Colonic mucosa (tissue), 4 donors: ENCODE results near the gene RAP1GAP2. TPM values are rescaled to one million over a fixed set of nuclear protein-coding genes. Genes with fewer than 3 reads are reported as not detected.

Source experiments
- DNase-seq: peaks from one replicate; pipeline ENCODE4 v3.0.0-alpha.2; 2020
- H3K27ac ChIP-seq: fragments of 200-600 bp; one replicate; pipeline ENCODE4 v1.8.0; 2021
- H3K27me3 ChIP-seq: fragments of 200-600 bp; one replicate; pipeline ENCODE4 v1.8.0; 2021
- H3K36me3 ChIP-seq: fragments of 200-600 bp; one replicate; pipeline ENCODE4 v1.8.0; 2021
- H3K4me1 ChIP-seq: fragments of 200-600 bp; one replicate; pipeline ENCODE4 v1.8.0; 2021; ENCODE audit warnings: mild to moderate bottlenecking
- H3K4me3 ChIP-seq: fragments of 200-600 bp; one replicate; pipeline ENCODE4 v1.8.0; 2021
- H3K9ac ChIP-seq, 2 donors: one replicate each; pipeline ENCODE4 v1.7.0; 2013; ENCODE audit warnings: control low read depth in 2 of 2, low read depth in 2 of 2, low read length in 2 of 2
- H3K9me3 ChIP-seq: fragments of 200-600 bp; one replicate; pipeline ENCODE4 v1.8.0; 2021
- CTCF ChIP-seq: fragments of 200-600 bp; IDR thresholded peaks from one replicate; pipeline ENCODE4 v1.8.0; 2022; ENCODE audit warnings: antibody characterized with exemption, mild to moderate bottlenecking
- intact Hi-C: fragments of 100-400 bp; cut with DNase I; formaldehyde crosslinking; loops from one replicate; pipeline ENCODE4 v1.14.1; 2022
- total RNA-seq, 2 donors: library from RNA; stranded (reverse); fragmentation: NEBNext Ultra II Directional in 1 of 2; extraction: Animal tissue kit (Norgen Biotek cat#: 25700) in 1 of 2; gene quantifications; one replicate each; pipeline ENCODE4 v1.2.1, GENCODE V29; 2021
- donor health status: healthy.
- donor health status: DM: no; HTN: no; CAD: no.
- donor health status: DM: no; HTN: no; CAD: no.

Gene RAP1GAP2
- total RNA-seq, 2 donors from 2014 or later: 45.2 to 45.4 TPM

GRCh38 chr17:2871720-2872119 is 75.5 kb downstream of the RAP1GAP2 start:
- Histone ChIP-seq H3K9me3 (no peaks in the 10 kb centered on the region), H3K36me3 (no peaks in the 10 kb centered on the region), H3K4me1 (no peaks in the 10 kb centered on the region), H3K27ac (no peak overlapping the region), H3K27me3 (no peaks in the 10 kb centered on the region), H3K4me3 (no peak overlapping the region), H3K9ac (no peak overlapping the region)
- TF ChIP-seq CTCF: no peak
- DNase-seq: no peak
- intact Hi-C loops: no loop called here

- intact Hi-C loops: no loop called here
- no peak overlapping the region for H3K9ac ChIP-seq
Measured at GRCh38 chr17:2872282-2872681, 76.0 kb downstream of the RAP1GAP2 start.

GRCh38 chr17:2874189-2874686 is 78.0 kb downstream of the RAP1GAP2 start:
- no peak for DNase-seq
- Histone ChIP-seq H3K27me3 (no peaks in the 10 kb centered on the region), H3K27ac (no peak overlapping the region), H3K4me1 (no peaks in the 10 kb centered on the region), H3K36me3 (no peaks in the 10 kb centered on the region), H3K4me3 (no peak overlapping the region), H3K9me3 (no peaks in the 10 kb centered on the region), H3K9ac (no peak overlapping the region)
- intact Hi-C loops: no loop called here
- TF ChIP-seq CTCF: no peak

More at GRCh38 chr17:2872282-2872681, 76.0 kb downstream of the RAP1GAP2 start:
- H3K4me3 ChIP-seq: no peak overlapping the region
- DNase-seq: no peak
- no peaks in the 10 kb centered on the region for H3K4me1 ChIP-seq
- no peak for TF ChIP-seq CTCF
- H3K36me3 ChIP-seq: no peaks in the 10 kb centered on the region
- no peaks in the 10 kb centered on the region for H3K9me3 ChIP-seq
- H3K27ac ChIP-seq: no peak overlapping the region
- no peaks in the 10 kb centered on the region for H3K27me3 ChIP-seq

GRCh38 chr17:2875608-2876007 is 79.4 kb downstream of the RAP1GAP2 start:
- Histone ChIP-seq H3K27me3 (no peaks in the 10 kb centered on the region), H3K9ac (no peak overlapping the region), H3K4me3 (no peak overlapping the region), H3K27ac (no peak overlapping the region), H3K4me1 (no peaks in the 10 kb centered on the region), H3K36me3 (no peaks in the 10 kb centered on the region), H3K9me3 (no peaks in the 10 kb centered on the region)
- intact Hi-C loops: no loop called here
- TF ChIP-seq CTCF: no peak
- no peak for DNase-seq

- Histone ChIP-seq H3K9me3 (no peaks in the 10 kb centered on the region), H3K36me3 (no peaks in the 10 kb centered on the region), H3K27ac (no peak overlapping the region), H3K4me3 (no peak overlapping the region), H3K4me1 (no peaks in the 10 kb centered on the region), H3K9ac (no peak overlapping the region), H3K27me3 (no peaks in the 10 kb centered on the region)
- no peak for DNase-seq
- intact Hi-C loops: no loop called here
- TF ChIP-seq CTCF: no peak
Measured at GRCh38 chr17:2876467-2876866, 80.2 kb downstream of the RAP1GAP2 start.
